Measurements from ENCODE around the gene S100A1.
A peak's percentile ranks its signal among the peaks of the same experiment; 100 is the strongest.
"Not testable (repeated sequence)": the region's sequence is repeated elsewhere in the genome, so short reads cannot be mapped to it uniquely, and the experiment has no call there.

Gene S100A1

DNA sequence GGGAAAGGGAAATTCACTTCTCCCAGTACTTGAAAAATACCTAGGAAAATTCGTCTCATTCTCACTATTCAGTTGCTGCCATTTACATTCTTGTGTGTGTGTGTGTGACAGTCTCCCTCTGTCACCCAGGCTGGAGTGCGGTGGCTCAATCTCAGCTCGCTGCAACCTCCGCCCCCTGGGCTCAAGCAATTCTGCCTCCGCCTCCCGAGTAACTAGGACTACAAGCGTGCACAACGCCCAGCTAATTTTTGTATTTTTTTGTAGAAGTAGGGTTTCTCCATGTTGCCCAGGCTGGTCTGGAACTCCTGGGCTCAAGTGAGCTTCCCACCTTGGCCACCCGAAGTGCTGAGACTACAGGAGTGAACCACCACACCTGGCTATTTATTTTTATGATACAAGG is 31.4 kb downstream of the S100A1 start:
- DNase-seq: no peak

DNA sequence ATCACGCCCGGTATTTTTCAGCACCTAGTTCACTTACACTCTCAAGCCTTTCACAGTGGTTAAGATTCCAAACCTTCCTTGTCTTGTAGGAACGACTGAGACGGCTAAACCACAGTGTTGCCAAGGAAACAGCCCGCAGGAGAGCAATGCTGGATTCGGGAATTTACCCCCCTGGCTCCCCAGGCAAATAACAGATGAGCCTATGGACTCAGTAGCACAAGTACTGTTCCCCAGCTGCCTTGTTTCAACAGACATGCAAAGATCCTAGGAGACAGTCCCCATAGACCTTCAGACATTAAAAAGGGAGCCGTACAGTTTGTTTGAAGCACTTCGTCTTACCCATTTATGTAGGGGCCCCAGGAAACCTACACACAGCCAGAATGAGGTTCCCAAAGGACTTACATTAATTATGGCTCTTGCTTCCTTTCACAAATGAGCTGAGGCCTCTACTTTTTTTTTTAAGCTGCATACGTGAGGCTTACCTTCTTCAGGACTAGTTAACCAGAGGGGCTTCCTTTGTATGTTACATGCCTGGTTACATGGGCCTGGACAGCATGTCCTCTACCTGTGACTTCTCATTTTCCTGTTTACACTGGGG is 33.0 kb downstream of the S100A1 start:
- no peak for DNase-seq

DNA sequence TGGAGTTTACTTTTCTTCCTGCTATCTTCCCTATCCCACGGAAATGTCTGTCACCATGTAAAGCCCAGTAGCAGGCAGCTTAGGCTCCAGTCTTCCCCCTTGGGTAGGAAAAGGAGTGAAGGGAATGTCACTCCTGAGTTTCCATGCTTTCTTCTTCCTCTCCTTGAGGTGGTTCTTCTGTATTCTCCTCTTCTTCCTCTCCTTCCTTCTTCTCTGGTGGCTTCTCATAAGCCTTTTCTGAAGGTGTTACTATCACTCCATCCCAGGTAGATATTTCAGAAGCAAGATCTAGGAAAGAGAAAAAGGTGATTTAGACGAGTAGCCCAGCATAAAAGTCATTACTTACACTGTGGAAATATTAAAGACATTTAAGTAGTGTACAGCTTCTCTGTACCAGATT is 34.0 kb downstream of the S100A1 start:
- DNase-seq: no peak

DNA sequence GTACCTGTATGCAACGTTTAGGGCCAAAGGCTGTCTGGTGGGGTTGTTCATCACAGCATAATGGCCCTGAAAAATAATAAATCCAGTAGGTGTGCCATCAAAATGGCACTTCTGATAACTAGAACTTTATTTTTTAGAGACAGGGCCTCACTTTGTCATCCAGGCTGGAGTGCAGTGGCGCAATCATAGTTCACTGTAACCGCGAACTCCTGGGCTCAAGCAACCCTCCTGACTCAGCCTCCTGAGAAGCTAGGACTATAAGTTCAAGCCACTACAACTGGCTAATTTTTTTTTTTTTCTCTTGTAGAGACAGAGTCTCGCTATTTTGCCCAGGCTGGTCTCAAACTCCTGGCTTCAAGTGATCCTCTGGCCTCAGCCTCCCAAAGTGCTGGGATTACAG is 35.0 kb downstream of the S100A1 start:
- no peak for DNase-seq

DNA sequence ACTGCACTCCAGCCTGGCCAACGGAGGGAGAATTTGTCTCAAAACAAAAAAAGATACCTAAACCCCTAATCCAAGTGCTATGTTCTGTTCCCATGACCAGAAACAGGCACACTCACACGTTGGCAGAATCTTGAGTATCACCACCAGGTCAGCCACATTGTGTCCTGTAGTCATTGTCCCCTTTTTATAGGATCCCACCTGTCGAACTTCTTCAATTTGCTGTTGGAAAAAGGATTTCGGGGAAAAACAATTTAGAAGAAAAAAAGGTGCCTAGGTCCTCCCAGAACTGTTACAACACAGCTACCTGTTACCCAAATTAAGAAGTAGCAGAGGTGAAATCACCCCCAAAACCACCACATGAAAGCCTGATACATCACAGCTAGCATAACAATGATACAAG is 39.2 kb downstream of the S100A1 start:
- DNase-seq: no peak

DNA sequence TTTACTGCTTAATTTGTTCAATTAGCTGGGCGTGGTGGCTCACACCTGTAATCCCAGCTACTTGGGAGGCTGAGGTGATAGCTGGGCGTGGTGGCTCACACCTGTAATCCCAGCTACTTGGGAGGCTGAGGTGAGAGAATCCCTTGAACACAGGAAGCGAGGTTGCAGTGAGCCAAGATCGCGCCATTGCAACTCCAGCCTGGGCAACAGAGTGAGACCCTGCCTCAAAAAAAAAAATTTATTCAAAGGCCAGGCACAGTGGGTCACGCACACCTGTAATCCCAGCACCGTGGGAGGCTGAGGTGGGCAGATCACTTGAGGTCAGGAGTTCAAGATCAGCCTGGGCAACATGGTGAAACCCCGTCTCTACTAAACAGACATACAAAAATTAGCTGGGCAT is 40.4 kb downstream of the S100A1 start:
- DNase-seq: not testable (repeated sequence)

DNA sequence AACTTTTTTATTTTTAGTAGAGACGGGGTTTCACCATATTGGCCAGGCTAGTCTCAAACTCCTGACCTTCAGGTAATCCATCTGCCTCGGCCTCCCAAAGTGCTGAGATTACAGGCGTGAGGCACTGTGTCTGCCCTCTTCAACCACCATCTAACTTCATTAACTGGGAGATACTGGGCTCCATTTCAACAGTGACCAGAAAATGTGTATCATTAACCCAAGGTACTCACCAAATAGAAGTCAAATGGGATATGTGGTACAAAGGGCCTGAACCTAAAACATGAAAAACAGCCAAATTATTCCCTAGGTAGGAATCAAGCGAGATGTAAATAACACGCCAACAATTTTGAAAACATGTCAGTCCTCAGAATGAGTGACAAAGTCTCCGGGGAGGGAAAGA is 41.4 kb downstream of the S100A1 start:
- no peak for DNase-seq

DNA sequence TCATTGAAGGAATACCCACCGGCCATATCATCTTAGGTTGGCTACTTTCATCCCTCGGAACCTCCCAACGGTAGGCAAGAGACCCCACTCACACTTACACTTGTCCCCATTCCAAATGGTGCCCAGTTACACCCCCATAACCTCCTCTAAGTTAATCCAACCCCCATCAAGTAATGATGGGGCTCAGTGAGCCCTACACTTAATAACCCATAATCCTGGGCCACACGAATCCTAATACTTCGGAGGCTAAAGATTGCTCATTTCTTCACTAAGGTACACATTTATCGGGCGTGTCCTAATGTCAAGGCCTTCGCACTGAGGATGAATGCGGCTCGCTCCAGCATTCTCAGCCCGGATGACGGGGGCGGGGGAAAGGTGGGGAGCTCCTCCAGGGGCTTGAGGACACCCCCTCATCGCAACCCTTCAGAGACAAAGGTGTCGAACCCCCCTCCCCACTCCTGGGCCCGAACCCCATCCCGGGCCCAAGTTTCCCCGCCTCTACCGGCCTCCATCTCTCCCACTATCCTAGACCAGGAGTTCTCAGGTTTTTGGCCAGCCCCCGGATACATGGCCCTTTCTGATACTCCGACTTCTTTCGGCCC is 42.1 kb downstream of the S100A1 start:
- DNase-seq: no peak

DNA sequence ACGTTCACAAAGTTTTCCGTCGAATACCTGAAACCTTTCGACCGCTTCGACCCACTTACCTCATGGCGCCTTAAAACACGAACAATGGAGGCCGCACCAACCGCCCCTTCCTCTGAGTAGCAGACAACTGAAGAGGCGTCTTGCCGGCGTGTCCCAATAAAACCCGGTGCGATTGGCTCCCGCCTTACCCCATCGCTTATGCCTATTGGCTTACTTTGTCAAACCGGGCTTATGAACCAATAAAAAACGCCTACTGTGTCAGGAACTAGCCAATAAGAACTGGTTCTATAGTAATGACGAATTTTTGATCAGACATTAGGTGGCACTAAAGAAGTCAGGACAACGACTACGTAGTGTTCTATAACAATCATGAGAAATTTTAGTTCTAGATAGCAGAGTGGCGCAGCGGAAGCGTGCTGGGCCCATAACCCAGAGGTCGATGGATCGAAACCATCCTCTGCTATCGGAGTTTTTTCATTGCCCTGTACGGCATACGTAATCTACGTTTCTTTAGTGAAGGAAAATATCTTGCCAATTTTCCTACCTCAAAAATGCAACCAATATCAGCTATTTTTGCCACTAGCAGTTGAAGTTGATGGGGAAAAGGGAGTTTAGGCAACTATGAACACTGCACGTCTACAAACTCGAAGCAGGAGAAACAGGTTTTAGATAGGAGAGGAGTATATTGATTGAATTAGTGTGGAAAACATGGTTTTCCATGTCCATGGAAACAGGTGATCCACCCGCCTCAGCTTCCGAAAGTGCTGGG is 42.8 kb downstream of the S100A1 start, which contains the start of gene ILF2:
Gene ILF2, minus strand, starts transcription at position 135 of the 769 bp plus-strand sequence. Its CDS starts 71 bp downstream, at position 64.
- DNase-seq: peak; percentile 99

DNA sequence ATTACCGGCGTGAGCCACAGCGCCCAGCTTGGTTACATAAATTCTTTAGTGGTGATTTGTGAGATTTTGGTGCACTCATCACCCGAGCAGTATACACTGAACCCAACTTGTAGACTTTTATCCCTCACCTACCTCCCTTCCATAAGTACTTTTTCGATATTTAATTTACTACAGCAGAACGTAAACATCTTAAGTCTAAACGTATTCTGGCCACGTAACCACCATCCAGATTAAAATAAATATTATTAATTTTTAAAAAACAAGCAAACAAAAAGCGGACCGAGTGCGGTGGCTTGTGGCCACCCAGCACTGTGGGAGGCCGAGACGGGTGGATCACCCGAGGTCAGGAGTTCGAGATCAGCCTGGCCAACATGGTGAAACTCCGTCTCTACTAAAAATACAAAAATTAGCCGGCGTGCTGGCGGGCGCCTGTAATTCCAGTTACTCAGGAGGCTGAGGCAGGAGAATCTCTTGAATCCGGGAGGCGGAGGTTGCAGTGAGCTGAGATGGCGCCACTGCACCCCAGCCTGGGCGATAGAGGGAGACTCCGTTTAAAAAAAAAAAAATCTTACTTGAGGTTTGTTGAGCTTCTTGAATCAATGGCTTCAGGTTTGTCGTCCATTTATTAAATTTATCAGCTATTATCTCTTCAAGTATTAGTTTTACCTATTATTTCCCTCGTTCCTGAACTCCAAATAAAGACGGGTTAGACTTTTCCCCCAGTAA is 43.6 kb downstream of the S100A1 start:
- peak; percentile 55 to 68 for DNase-seq

DNA sequence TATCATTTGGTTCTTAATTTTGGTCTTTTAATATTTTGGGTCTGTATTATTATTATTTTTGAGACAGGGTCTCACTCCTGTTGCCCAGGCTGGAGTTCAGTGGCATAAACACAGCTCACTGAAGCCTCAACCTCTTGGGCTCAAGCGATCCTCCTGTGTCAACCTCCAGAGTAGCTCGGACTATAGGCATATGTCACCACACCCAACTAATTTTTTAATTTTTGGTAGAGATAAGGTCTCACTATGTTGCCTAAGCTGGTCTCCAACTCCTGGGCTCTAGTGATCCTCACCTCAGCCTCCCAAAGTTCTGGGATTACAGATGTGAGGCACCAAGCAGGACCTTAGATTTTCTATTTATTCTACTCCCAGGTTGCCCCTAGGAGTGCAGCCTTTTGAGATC is 45.3 kb downstream of the S100A1 start:
- no peak for DNase-seq

DNA sequence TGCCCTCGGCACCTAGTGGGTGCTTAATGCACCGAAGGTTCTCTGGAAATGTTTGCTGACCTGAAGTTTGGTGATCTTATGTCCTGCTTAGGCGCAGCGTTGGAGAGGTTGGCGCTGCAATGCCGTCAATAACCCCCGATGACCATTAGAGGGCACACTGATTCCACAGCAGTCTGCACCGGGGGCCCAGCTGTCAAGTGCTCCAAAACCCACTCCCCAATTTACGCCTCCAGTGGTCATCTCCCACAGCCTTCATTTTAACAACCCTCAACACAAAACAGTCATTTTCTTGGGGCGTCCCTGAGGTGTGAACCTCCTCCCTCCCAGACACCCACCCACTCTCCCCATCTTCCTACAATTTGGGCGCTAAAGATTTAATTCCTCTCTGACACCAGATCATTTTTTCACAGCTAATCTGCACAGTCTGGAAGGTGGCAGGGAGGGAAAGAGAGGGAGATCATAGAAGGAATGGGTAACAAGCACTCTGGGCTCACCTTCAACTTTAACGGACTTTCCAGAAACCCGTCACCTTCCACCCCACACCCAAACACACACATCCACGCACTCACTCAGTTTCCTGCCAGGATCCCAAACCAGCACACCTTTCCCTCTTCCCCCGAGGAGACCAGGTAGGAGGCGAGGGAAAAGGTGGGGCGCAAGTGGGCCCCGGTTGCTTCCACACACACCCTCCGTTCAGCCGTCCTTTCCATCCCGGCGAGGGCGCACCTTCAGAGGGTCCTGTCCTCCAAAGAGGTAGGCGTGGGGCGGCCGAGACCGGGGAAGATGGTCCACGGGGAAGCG is 49.7 kb downstream of the S100A1 start:
- DNase-seq: peak; percentile 45 to 64

DNA sequence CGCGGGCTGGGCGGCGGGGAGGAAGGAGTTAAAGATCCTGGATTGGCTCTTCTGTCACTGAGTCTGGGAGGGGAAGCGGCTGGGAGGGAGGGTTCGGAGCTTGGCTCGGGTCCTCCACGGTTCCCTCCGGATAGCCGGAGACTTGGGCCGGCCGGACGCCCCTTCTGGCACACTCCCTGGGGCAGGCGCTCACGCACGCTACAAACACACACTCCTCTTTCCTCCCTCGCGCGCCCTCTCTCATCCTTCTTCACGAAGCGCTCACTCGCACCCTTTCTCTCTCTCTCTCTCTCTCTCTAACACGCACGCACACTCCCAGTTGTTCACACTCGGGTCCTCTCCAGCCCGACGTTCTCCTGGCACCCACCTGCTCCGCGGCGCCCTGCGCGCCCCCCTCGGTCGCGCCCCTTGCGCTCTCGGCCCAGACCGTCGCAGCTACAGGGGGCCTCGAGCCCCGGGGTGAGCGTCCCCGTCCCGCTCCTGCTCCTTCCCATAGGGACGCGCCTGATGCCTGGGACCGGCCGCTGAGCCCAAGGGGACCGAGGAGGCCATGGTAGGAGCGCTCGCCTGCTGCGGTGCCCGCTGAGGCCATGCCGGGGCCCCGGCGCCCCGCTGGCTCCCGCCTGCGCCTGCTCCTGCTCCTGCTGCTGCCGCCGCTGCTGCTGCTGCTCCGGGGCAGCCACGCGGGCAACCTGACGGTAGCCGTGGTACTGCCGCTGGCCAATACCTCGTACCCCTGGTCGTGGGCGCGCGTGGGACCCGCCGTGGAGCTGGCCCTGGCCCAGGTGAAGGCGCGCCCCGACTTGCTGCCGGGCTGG is 50.5 kb downstream of the S100A1 start, which contains the start of gene NPR1:
Gene NPR1, plus strand, starts transcription at position 170 of the 818 bp plus-strand sequence. Its CDS starts 421 bp downstream, at position 591.
- DNase-seq: peak in 1 of 2 donors; percentile 23

DNA sequence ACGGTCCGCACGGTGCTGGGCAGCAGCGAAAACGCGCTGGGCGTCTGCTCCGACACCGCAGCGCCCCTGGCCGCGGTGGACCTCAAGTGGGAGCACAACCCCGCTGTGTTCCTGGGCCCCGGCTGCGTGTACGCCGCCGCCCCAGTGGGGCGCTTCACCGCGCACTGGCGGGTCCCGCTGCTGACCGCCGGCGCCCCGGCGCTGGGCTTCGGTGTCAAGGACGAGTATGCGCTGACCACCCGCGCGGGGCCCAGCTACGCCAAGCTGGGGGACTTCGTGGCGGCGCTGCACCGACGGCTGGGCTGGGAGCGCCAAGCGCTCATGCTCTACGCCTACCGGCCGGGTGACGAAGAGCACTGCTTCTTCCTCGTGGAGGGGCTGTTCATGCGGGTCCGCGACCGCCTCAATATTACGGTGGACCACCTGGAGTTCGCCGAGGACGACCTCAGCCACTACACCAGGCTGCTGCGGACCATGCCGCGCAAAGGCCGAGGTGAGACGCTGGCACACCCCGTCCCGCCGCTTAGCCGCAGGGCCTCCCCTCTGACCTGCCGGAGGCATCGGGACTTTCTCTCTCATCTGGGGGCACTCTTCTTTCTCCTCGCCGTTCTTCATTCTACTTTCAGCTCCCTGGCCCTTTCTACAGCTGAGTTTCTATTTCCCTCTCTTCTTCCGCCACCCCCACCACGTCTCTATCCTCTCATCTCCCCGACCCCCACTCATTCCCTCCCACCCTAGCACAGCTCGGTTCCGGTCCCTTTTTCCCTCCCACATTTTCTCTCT is 51.3 kb downstream of the S100A1 start:
- peak; percentile 8 to 16 for DNase-seq

DNA sequence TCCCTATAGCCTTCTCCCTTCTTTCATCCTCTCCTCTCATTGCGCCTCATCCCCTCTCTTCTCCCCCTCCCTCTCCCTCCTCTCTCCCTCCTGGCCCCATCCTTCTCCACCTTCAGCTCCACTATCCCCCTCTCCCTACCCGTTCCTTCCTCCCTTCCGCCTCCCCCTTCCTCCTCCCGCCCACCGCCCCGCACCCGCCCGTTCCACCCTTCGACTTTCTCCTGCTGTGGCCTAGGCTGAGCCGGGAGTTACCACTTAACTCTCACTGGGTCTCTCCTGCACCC is 51.8 kb downstream of the S100A1 start:
- DNase-seq: no peak
